GM10266 (cell line): ENCODE data around the gene LRRC8C.
A peak's percentile ranks its signal among the peaks of the same experiment; 100 is the strongest.

Experiments used
- DNase-seq: peaks from one replicate; pipeline ENCODE4 v3.0.0; 2012; ENCODE audit errors: extremely low spot score
- TF ChIP-seq, protein P1 (sequence below): IDR thresholded peaks from 2 replicates; pipeline ENCODE4 v1.5.1; 2012; ENCODE audit warnings: mild to moderate bottlenecking, low read depth; ENCODE audit not compliant: control insufficient read depth, insufficient read depth; ENCODE audit errors: missing control alignments

LRRC8C gene

GRCh38 chr1:89760496-89760895 lies 127.6 kb downstream of the LRRC8C start:
- no peak for DNase-seq
- TF ChIP-seq, protein P1, sequence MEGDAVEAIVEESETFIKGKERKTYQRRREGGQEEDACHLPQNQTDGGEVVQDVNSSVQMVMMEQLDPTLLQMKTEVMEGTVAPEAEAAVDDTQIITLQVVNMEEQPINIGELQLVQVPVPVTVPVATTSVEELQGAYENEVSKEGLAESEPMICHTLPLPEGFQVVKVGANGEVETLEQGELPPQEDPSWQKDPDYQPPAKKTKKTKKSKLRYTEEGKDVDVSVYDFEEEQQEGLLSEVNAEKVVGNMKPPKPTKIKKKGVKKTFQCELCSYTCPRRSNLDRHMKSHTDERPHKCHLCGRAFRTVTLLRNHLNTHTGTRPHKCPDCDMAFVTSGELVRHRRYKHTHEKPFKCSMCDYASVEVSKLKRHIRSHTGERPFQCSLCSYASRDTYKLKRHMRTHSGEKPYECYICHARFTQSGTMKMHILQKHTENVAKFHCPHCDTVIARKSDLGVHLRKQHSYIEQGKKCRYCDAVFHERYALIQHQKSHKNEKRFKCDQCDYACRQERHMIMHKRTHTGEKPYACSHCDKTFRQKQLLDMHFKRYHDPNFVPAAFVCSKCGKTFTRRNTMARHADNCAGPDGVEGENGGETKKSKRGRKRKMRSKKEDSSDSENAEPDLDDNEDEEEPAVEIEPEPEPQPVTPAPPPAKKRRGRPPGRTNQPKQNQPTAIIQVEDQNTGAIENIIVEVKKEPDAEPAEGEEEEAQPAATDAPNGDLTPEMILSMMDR = no peak

- TF ChIP-seq, protein P1 = no peak
- DNase-seq = no peak
Measured at GRCh38 chr1:89761338-89761737, 128.4 kb downstream of the LRRC8C start.

- TF ChIP-seq, protein P1 = no peak
- no peak for DNase-seq
Measured at GRCh38 chr1:89761901-89762300, 129.0 kb downstream of the LRRC8C start.

- no peak for DNase-seq
- TF ChIP-seq, protein P1 = no peak
Measured at GRCh38 chr1:89762386-89762778, 129.5 kb downstream of the LRRC8C start.

- TF ChIP-seq, protein P1 = peak; percentile 97
- peak; percentile 80 for DNase-seq
Measured at GRCh38 chr1:89762779-89763648, 130.1 kb downstream of the LRRC8C start.

- TF ChIP-seq, protein P1 = no peak
- DNase-seq = no peak
Measured at GRCh38 chr1:89763649-89763986, 130.7 kb downstream of the LRRC8C start.

- TF ChIP-seq, protein P1 = no peak
- DNase-seq = no peak
Measured at GRCh38 chr1:89765774-89766173, 132.9 kb downstream of the LRRC8C start.
